ENCODE measurements around the gene IGF2BP2.

The IGF2BP2 gene

DNA sequence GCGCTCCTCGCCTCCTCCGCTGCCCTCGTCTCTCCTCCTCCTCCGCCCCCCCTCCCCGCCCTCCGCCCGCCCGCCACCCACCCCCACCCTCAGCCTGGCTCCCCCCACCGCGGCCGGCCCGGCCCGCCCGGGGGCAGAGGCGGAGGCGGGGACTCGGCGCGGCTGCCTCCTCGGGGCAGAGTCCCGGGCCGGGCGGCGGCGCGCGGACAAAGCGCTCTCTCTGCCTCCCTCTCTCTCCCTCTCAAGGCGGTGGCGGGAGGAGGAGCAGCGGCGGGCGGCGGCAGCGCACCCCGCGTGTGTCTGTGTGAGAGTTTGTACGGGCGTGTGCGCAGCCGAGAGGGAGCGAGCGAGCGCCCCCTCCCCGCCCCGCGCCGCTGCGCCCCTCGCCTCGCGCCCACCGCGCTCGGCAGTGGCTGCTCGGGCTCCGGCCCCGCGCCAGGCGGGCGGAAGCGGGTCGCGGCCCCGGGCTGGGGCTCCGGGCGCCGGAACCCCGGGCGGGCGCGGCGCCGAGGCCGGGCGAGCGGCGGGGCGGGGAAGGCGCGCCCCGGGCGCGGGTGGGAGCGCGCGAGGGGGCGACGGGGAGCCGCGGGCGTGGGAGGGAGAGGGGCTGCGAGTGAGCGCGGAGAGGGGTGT, at the start of gene IGF2BP2:
Gene IGF2BP2 (minus strand): TSS at position 37 of the 633 bp plus-strand sequence. CDS start 82 bp downstream, outside the sequence.
- TF ChIP-seq, protein P1, sequence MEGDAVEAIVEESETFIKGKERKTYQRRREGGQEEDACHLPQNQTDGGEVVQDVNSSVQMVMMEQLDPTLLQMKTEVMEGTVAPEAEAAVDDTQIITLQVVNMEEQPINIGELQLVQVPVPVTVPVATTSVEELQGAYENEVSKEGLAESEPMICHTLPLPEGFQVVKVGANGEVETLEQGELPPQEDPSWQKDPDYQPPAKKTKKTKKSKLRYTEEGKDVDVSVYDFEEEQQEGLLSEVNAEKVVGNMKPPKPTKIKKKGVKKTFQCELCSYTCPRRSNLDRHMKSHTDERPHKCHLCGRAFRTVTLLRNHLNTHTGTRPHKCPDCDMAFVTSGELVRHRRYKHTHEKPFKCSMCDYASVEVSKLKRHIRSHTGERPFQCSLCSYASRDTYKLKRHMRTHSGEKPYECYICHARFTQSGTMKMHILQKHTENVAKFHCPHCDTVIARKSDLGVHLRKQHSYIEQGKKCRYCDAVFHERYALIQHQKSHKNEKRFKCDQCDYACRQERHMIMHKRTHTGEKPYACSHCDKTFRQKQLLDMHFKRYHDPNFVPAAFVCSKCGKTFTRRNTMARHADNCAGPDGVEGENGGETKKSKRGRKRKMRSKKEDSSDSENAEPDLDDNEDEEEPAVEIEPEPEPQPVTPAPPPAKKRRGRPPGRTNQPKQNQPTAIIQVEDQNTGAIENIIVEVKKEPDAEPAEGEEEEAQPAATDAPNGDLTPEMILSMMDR (IDR thresholded peaks at IDR 0.05; ENCODE audit: low read depth, low read length), result peak; percentile 11
- in situ Hi-C loops (cut with HindIII; ENCODE audit: low sequenced_read_pairs), result no loop called here
- peak; percentile 90 for DNase-seq (ENCODE audit: low read depth, low spot score)
- peak within 1 kb of the TSS; percentile 90 for H3K4me3 ChIP-seq (ENCODE audit: low read depth, low read length)

DNA sequence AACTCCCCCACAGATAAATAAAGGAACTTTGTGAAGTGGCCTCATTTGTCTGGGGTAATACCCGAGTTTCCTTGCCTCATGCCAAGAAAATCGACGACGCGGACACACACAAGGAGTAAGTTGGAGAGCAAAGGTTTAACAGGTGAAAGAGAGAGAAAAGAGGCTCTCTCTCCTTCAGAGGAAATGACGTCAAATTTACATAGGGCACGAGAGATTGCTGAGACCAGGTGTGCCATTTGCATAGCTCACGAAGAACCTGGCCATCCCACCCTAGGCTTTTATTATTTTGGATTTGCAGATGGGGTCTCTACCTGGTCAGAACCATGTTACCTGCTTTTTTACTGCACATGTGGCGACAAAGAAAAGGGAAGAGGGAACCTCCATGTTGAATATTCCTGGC, 49.3 kb upstream of the IGF2BP2 start:
- TF ChIP-seq, protein P1 (IDR thresholded peaks at IDR 0.05; ENCODE audit: low read depth, low read length), result no peak
- no peak for DNase-seq (ENCODE audit: low read depth, low spot score)
- no peak overlapping the region for H3K4me3 ChIP-seq (ENCODE audit: low read depth, low read length)
- in situ Hi-C loops (cut with HindIII; ENCODE audit: low sequenced_read_pairs), result no loop called here

DNA sequence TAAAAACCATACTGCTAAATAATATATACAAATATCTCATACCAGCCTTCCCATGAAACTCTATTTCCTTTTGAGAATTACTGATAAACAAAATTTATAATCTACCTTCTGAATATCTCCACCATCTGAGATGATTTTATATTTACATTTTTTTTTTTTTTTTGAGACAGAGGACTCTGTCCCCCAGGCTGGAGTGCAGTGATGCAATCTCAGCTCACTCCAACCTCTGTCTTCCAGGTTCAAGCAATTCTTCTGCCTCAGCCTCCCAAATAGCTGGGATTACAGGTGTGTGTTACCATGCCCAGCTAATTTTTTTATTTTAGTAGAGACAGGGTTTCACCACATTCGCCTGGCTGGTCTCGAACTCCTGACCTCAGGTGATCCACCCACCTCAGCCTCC, 42.8 kb upstream of the IGF2BP2 start:
- H3K4me3 ChIP-seq (ENCODE audit: low read depth, low read length), result no peak overlapping the region
- DNase-seq (ENCODE audit: low read depth, low spot score), result no peak
- in situ Hi-C loops (cut with HindIII; ENCODE audit: low sequenced_read_pairs), result no loop called here
- TF ChIP-seq, protein P1 (IDR thresholded peaks at IDR 0.05; ENCODE audit: low read depth, low read length), result no peak

DNA sequence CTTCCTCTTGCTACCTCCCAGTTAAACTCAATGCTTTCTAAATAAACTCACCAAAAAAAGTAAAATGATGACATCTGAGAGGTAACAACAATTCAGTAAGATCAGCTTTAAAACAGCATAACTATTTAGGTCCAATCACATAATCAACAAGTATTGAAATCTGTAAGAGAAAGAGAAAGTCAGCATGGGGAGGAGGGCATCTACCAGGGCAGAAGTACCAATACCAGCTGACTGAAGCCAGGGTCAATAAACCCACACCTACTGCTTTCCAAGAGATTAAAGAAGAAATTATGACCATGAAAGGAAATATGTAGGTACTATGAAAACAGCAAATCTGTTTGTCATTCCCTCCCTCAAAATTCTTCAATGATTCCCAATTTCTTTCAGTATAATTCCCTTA, 42.2 kb upstream of the IGF2BP2 start:
- in situ Hi-C loops (cut with HindIII; ENCODE audit: low sequenced_read_pairs), result no loop called here
- TF ChIP-seq, protein P1 (IDR thresholded peaks at IDR 0.05; ENCODE audit: low read depth, low read length), result no peak
- no peak for DNase-seq (ENCODE audit: low read depth, low spot score)
- no peak overlapping the region for H3K4me3 ChIP-seq (ENCODE audit: low read depth, low read length)

DNA sequence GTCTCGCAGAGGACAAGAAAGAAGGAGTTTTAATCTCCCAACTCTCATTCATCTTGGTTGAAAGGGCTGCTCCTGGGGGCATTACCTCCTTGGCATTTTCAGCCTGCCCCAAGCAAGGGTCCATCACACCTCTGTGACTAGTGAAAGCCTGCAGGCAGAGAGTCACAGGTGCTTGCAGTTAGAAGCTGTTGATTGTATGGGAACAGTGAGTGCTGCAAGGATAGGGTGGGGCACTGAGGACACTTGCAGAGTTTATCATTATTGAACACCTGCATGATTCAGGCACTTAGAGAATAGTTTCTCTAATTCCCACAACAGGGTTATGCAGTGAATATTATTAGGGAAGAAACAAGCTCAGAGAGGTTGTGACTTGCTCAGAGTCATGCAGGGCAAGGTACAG, 41.7 kb upstream of the IGF2BP2 start:
- in situ Hi-C loops (cut with HindIII; ENCODE audit: low sequenced_read_pairs), result no loop called here
- no peak overlapping the region for H3K4me3 ChIP-seq (ENCODE audit: low read depth, low read length)
- no peak for DNase-seq (ENCODE audit: low read depth, low spot score)
- TF ChIP-seq, protein P1 (IDR thresholded peaks at IDR 0.05; ENCODE audit: low read depth, low read length), result no peak

DNA sequence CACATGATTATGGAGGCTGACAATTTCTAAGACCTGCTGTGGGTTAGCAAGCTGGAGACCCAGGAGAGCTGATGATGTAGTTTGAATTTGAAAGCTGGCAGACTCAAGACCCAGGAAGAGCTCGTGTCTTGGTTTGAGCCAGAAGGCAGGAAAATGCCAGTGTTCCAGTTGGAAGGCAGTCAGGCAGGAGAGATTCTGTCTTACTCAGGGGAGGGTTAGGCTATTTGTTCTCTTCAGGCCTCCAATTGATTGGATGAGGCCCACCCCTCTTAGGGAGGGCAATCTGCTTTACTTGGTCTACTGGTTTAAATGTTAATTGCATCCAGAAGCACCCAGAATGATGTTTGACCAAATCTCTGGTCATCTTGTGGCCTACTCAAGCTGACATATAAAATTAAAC, 40.4 kb upstream of the IGF2BP2 start:
- DNase-seq (ENCODE audit: low read depth, low spot score), result no peak
- H3K4me3 ChIP-seq (ENCODE audit: low read depth, low read length), result no peak overlapping the region
- in situ Hi-C loops (cut with HindIII; ENCODE audit: low sequenced_read_pairs), result no loop called here
- TF ChIP-seq, protein P1 (IDR thresholded peaks at IDR 0.05; ENCODE audit: low read depth, low read length), result no peak

Data from astrocyte of the spinal cord (primary cell).